Esophagus (tissue), 2 donors: ENCODE data around the gene SEMA4F. TPM values are rescaled to one million over a fixed set of nuclear protein-coding genes. Genes with fewer than 3 reads are reported as not detected.

Experiments
- H3K27ac ChIP-seq, 2 donors: one replicate each; pipeline ENCODE4 v1.5.1; 2013; ENCODE audit warnings: low read depth in 2 of 2, mild to moderate bottlenecking in 2 of 2, inconsistent platforms in 1 of 2, low read length in 1 of 2, moderate library complexity in 1 of 2
- H3K27me3 ChIP-seq, 2 donors: one replicate each; pipeline ENCODE4 v1.6.1; 2013; ENCODE audit warnings: low read length in 2 of 2, control low read depth in 1 of 2, mild to moderate bottlenecking in 1 of 2; ENCODE audit not compliant: insufficient read depth in 2 of 2, control insufficient read depth in 1 of 2
- H3K36me3 ChIP-seq, 2 donors: one replicate each; pipeline ENCODE4 v1.6.1; 2013; ENCODE audit warnings: low read length in 1 of 2; ENCODE audit not compliant: control insufficient read depth in 2 of 2, insufficient read depth in 2 of 2
- H3K4me1 ChIP-seq, 2 donors: one replicate each; pipeline ENCODE4 v1.6.1; 2013; ENCODE audit warnings: low read length in 1 of 2; ENCODE audit not compliant: control insufficient read depth in 2 of 2, insufficient read depth in 2 of 2
- H3K4me3 ChIP-seq, 2 donors: one replicate each; pipeline ENCODE4 v1.5.1; 2013; ENCODE audit warnings: low read length in 2 of 2, mild to moderate bottlenecking in 2 of 2, low read depth in 1 of 2, moderate library complexity in 1 of 2
- H3K9me3 ChIP-seq, 2 donors: one replicate each; pipeline ENCODE4 v1.6.1; 2013; ENCODE audit warnings: mild to moderate bottlenecking in 2 of 2, low read depth in 1 of 2, low read length in 1 of 2, moderate library complexity in 1 of 2; ENCODE audit not compliant: control insufficient read depth in 2 of 2, insufficient read depth in 1 of 2
- WGBS, 2 donors: extraction: QIAGEN DNeasy Blood & Tissue Kit; methylation state at CpG; one replicate each; pipeline ENCODE4 v1.1.7; 2013; 5-methylcytosine and 5-hydroxymethylcytosine counted together
- polyA plus RNA-seq, 2 donors: library from polyadenylated mRNA; stranded (reverse); fragments of 200-250 nt; gene quantifications; one replicate each; pipeline ENCODE4 v1.2.3, GENCODE V29; 2013
- donor health status: healthy with polysubstance abuse.
- donor health status: Bipolar disorder and iron deficiency.

Gene SEMA4F
- polyA plus RNA-seq, 2 donors: 0.55 to 0.59 TPM

DNA sequence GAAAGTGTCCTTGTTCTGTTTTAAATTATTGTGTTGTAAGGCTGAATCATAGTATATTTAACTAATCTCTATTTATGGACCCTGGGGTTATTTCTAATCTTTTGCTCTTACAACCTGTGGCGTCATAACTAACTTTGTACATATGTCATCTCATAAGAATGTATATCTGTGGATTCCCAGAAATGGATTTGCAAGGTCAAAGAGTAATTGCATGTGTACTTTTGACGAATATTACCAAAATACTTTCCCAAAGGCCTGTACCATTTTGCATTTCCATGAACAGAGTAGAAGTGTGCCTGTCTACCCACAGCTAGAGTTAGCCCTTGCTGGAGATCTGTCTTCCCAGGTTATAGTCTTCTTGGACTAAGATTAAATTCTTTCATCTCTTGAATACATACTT, 42.8 kb downstream of the SEMA4F start:
- Histone ChIP-seq H3K27me3 (no peaks in the 10 kb centered on the region), H3K27ac (no peak overlapping the region), H3K4me3 (no peak overlapping the region), H3K9me3 (no peaks in the 10 kb centered on the region), H3K36me3 (no peaks in the 10 kb centered on the region), H3K4me1 (no peaks in the 10 kb centered on the region)
- WGBS, 2 donors: 50 to 51% methylated on average over 2 of the region's 2 CpGs

DNA sequence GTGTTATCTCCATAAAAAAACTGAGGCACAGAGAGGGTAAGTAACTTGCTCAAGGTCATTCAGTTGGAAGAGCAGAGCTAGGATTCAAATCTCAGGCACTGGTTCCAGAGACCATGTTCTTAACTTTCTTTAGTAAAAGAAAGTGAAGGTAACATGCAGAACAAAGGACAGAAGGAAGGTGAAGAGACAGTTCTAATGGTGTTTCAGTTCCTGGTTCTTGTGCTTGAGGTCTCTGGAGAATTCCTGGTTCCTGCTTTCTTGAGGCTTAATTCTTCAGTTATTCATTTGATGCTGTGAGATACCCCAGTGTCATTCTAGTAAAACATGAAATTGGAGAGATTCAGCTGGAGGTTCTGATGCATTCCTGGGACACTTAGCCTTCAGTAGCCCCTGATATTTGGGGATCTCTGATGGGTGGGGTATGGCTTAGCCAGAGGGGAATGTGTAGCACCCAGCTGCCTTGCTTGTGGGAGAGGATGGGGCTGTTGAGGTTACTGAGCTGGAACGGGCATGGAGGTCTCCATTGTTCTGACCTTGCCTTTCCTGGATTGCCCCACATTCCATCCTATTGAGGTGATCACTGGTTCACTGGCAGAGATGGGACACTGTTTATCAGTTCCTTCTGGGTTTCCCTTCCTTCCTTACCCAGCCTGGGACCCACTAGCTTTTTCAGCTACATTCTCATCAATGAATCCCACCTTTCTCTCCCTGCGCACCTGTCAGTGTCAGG, 46.8 kb downstream of the SEMA4F start:
- peaks cover 0 to 1% of the 10 kb centered on the region in 2 donors for H3K4me1 ChIP-seq
- H3K27ac ChIP-seq: no peak overlapping the region
- no peaks in the 10 kb centered on the region for H3K9me3 ChIP-seq
- H3K4me3 ChIP-seq: no peak overlapping the region
- H3K27me3 ChIP-seq: no peaks in the 10 kb centered on the region
- H3K36me3 ChIP-seq: no peaks in the 10 kb centered on the region
- 74 to 83% methylated on average over 2 of the region's 2 CpGs for WGBS, 2 donors

DNA sequence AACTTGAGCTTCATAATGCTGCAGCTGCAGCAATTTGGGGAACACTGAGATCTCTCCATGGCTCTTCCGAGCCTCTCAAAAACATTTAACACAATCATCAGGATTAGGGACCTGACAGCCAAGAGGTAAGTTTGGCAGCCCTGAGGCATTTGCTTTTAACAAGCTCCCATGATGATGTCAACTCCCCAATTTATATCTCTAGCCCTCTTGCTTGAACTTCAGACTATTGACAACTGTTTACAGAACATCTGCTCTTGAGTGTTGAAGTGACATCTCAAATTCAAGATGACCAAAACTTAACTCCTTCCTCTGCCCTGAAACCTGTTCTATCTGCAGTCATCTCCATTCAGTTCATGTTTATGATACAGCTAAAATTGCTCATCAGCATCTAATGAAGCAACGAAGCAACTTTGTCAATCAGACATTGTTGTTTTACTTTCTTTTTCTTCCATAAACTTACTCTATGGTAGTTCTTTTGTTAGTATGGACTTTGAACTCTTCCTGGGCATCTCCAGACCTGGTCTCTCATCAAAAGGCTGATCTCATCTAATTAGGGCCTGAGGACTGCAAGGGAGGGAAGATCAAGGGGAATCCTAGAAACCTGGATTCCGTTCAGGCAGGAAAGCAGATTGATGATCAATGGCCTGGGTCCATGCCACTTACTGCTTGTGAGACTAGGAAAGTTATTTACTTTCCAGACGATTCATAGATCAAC, 48.1 kb downstream of the SEMA4F start:
- H3K4me3 ChIP-seq: no peak overlapping the region
- no peaks in the 10 kb centered on the region for H3K36me3 ChIP-seq
- H3K4me1 ChIP-seq: peaks cover 0 to 1% of the 10 kb centered on the region in 2 donors
- H3K9me3 ChIP-seq: no peaks in the 10 kb centered on the region
- WGBS, 2 donors: 53 to 60% methylated on average over 4 of the region's 4 CpGs
- H3K27ac ChIP-seq: no peak overlapping the region
- H3K27me3 ChIP-seq: no peaks in the 10 kb centered on the region

DNA sequence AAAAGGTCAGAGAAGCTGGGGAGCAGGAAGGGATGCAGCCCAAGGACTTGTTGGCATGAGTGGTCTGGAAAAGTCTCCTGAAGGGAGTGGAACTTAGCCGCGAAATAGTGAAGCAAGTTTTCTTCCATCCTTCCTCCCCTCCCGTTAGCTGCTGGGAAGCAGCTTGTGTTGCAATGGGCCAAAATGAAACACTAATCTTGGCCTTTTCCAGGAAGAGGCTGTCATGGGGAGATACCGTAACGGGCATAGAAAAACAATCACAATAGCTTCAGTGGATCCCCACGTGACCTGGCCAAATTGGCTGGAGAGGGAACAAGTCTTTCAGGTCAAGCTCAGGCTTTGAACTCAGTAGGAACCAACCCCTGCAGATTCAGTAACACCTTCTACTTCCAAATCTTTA, 49.3 kb downstream of the SEMA4F start:
- no peaks in the 10 kb centered on the region for H3K9me3 ChIP-seq
- 75 to 77% methylated on average over 6 of the region's 6 CpGs for WGBS, 2 donors
- no peak overlapping the region for H3K4me3 ChIP-seq
- no peaks in the 10 kb centered on the region for H3K36me3 ChIP-seq
- peaks cover 0 to 1% of the 10 kb centered on the region in 2 donors for H3K4me1 ChIP-seq
- no peaks in the 10 kb centered on the region for H3K27me3 ChIP-seq
- H3K27ac ChIP-seq: no peak overlapping the region

DNA sequence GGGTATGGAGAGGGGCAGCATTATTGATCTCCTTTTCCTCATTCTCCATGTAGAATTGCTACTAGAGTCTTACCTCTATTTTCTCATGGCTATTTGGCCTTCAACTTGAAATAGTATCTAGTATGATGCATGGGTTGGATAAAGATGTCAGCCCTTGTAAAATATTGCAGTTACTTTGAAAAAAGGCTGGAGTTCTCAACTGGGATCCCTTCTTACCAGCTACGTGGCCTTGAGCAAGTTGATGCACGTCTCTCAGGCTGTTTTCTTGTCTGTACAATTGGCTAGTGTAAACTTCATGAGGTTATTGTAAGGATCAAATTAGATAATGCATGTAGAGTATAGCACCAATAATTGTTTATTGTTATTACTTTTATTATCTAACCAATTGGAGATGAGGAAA, 50.2 kb downstream of the SEMA4F start:
- WGBS, 2 donors: 59 to 71% methylated on average over 2 of the region's 2 CpGs
- peaks cover 0 to 1% of the 10 kb centered on the region in 2 donors for H3K4me1 ChIP-seq
- H3K36me3 ChIP-seq: no peaks in the 10 kb centered on the region
- no peaks in the 10 kb centered on the region for H3K27me3 ChIP-seq
- no peak overlapping the region for H3K4me3 ChIP-seq
- H3K27ac ChIP-seq: no peak overlapping the region
- no peaks in the 10 kb centered on the region for H3K9me3 ChIP-seq

DNA sequence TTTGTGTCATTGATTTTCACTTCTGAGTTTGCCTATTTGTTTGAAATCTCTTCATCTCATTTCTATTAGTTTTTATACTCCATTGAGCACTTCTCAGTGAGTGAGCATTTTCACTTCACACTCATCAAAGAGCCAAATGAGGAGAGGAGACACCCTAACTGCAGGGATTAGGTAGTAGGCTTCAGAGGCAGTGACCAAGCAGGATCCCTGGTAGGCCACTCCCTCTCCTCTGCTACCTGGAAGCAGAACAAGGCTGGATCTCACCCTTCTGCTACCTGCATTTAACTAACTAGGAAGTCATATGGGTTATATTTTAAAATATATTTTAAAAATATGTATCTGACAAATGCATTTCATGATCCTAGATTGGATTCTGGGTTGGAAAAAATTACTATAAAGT, 52.7 kb downstream of the SEMA4F start:
- Histone ChIP-seq H3K27me3 (no peaks in the 10 kb centered on the region), H3K36me3 (no peaks in the 10 kb centered on the region), H3K27ac (no peak overlapping the region), H3K4me1 (peaks cover 0 to 1% of the 10 kb centered on the region in 2 donors), H3K4me3 (no peak overlapping the region), H3K9me3 (no peaks in the 10 kb centered on the region)

DNA sequence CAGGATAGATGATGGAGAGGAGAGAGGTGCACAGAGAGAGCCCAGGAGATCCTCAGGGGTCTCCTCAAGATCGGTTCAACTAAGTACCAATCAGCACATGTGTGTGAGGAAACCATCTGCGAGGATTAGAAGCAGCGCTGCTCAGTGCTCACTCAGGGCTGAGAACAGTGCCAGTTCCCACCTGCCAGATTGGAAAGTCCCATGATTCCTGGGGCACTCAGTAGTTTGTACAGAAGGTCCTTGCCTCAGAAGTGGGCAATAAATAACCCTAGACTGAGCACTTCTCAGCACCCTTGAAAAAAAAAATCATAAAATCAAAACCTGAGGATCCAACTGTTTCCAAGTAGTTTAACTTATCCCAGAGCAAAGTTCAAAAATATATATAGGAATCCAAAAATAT, 53.8 kb downstream of the SEMA4F start:
- Histone ChIP-seq H3K36me3 (no peaks in the 10 kb centered on the region), H3K9me3 (no peaks in the 10 kb centered on the region), H3K4me1 (peaks cover 0 to 4% of the 10 kb centered on the region in 2 donors), H3K4me3 (no peak overlapping the region), H3K27ac (no peak overlapping the region), H3K27me3 (no peaks in the 10 kb centered on the region)
- WGBS, 2 donors: 87% methylated on average over 3 of the region's 3 CpGs

DNA sequence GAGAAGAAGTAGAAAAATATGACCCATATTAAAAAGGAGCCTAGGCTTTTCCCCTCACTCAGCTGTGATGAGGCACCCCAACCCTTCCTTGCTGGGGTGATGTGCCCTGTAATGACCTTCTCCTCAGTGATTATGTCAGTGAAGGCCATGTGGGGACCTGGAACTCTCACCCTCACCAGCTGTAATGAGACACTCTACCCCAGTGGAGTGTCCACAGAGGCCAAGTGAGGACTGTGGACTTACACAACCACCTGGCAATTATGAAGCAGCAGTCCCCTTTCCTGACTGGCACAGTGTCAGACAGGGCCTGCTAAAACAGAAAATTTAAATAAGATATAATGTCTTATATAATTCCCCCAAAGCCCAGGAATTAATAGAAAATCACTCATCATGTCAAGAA, 54.2 kb downstream of the SEMA4F start:
- H3K27ac ChIP-seq: peak overlapping the region in 1 of 2 donors; percentile 60
- H3K9me3 ChIP-seq: no peaks in the 10 kb centered on the region
- no peaks in the 10 kb centered on the region for H3K36me3 ChIP-seq
- H3K4me1 ChIP-seq: peaks cover 0 to 4% of the 10 kb centered on the region in 2 donors
- H3K27me3 ChIP-seq: no peaks in the 10 kb centered on the region
- H3K4me3 ChIP-seq: no peak overlapping the region

DNA sequence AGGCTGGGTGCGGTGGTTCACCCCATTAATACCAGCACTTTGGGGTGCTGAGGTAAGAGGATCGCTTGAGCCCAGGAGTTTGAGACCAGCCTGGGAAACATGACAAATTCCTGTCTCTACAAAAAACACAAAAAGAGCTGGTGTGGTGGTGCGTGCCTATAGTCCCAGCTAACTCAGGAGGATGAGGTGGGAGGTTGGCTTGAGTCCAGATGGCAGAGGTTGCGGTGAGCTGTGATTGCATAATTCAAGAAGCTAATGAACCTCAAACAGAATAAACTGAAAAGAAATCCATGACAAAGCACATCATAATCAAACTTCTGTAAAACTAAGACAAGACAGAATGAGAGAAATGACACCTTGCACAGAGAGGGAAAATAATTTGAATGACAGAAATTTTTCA, 54.8 kb downstream of the SEMA4F start:
- H3K27ac ChIP-seq: peak overlapping the region; percentile 23 to 66
- 56 to 64% methylated on average over 4 of the region's 4 CpGs for WGBS, 2 donors
- H3K9me3 ChIP-seq: no peaks in the 10 kb centered on the region
- H3K36me3 ChIP-seq: no peaks in the 10 kb centered on the region
- H3K27me3 ChIP-seq: no peaks in the 10 kb centered on the region
- peaks cover 0 to 2% of the 10 kb centered on the region in 2 donors for H3K4me1 ChIP-seq
- H3K4me3 ChIP-seq: no peak overlapping the region
